ENCODE results near the gene MMP25. TPM values are rescaled to one million over a fixed set of nuclear protein-coding genes. Genes with fewer than 3 reads are reported as not detected.
A peak's percentile ranks its signal among the peaks of the same experiment; 100 is the strongest.

The MMP25 gene
- total RNA-seq, 1 experiment from 2014 or later, result 0.80 TPM

DNA sequence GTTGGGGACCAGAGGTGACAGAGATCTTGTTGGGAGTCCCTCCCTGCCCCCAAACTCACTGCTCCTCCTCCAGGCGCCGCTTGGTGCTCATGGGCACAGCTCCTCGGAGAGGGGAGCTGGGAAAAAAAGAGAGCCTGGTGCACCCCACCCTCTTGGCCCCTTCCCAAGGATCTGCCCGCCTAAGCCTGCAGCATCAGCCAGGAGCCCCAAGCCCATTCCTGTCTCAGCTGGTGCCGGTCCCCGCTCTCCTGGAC is 23.0 kb upstream of the MMP25 start:
- intact Hi-C loops (cut with micrococcal nuclease; ENCODE audit: unreplicated experiment), result no loop called here
- peaks cover 26% of the 10 kb centered on the region for H3K4me1 ChIP-seq (ENCODE audit: insufficient read depth, low read length, poor library complexity, severe bottlenecking)
- CTCF ChIA-PET, result interaction anchor here (1.1 to 2.9 kb wide), 2 partner anchors 8 to 19 kb away, joined by 3 to 9 read pairs; no protein-coding TSS in a partner anchor
- H3K27me3 ChIP-seq (replicated peaks; ENCODE audit: insufficient read depth, low read depth, low read length, poor library complexity), result no peaks in the 10 kb centered on the region
- no TSS peak for BruUV-seq (replicated peaks)
- no peaks in the 10 kb centered on the region for H3K9me3 ChIP-seq (ENCODE audit: low read depth, low read length, poor library complexity, severe bottlenecking)
- peak overlapping the region; percentile 97 for H3K27ac ChIP-seq (ENCODE audit: low read depth, low read length, poor library complexity, severe bottlenecking)
- POLR2A ChIA-PET (ENCODE audit: low non-redundant PET), result no interaction called here
- TF ChIP-seq EZH2 (IDR thresholded peaks at IDR 0.05; ENCODE audit: borderline replicate concordance, low read depth, low read length, poor library complexity, severe bottlenecking), result no peak
- TF ChIP-seq, protein P1, sequence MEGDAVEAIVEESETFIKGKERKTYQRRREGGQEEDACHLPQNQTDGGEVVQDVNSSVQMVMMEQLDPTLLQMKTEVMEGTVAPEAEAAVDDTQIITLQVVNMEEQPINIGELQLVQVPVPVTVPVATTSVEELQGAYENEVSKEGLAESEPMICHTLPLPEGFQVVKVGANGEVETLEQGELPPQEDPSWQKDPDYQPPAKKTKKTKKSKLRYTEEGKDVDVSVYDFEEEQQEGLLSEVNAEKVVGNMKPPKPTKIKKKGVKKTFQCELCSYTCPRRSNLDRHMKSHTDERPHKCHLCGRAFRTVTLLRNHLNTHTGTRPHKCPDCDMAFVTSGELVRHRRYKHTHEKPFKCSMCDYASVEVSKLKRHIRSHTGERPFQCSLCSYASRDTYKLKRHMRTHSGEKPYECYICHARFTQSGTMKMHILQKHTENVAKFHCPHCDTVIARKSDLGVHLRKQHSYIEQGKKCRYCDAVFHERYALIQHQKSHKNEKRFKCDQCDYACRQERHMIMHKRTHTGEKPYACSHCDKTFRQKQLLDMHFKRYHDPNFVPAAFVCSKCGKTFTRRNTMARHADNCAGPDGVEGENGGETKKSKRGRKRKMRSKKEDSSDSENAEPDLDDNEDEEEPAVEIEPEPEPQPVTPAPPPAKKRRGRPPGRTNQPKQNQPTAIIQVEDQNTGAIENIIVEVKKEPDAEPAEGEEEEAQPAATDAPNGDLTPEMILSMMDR (conservative IDR thresholded peaks at IDR 0.05; ENCODE audit: low read depth, low read length), result no peak
- peak overlapping the region; percentile 71 for H3K4me3 ChIP-seq (ENCODE audit: low read depth, low read length, poor library complexity, severe bottlenecking)
- DNase-seq (ENCODE audit: low spot score), result peak; percentile 81
- peaks cover 3% of the 10 kb centered on the region for H3K36me3 ChIP-seq (ENCODE audit: insufficient read depth, low read length, poor library complexity, severe bottlenecking)

DNA sequence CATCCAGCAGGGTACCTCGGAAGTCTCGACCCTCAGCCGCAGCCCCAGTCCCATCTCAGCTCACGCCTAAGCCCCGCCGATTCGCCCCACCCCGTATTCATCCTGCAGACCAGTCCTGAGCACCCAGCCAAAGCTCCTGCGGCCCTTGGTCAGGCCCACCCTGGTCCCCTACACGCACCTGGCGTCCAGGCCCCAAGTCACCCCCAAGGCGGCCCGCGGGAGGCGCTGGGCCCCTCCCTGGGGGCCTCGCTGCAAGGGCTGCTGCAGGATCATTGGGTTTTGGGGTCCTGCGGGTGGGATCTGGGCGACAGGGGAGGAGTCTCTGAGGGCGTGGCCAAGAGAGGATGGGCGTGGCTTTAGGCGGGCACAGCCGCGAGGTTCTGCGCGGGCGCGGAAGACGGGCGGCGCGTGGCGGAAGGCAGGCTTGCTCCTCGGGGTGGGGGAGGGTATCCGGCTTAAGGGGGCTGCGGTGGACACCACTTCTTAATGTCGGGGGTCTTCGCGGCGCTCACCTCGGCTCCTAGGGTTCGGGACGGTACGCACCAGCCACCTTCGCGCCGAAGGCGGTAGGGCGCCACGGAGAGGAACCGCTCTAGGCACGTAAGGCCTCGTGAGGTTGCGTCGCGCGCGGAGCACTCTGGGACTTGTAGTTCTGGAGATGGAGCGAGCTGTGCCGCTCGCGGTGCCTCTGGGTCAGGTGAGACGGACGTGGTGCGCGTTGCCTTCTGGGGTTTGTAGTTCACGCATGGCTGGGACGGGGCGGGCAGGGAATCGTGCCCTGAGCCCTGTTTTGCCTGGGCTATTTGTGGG is 22.5 kb upstream of the MMP25 start, which contains the start of the genes HCFC1R1 and THOC6:
Gene HCFC1R1, minus strand, starts transcription at position 274 of the 810 bp plus-strand sequence. Its CDS starts 1 bp downstream, at position 273.
Gene THOC6, plus strand, starts transcription at position 367 of the 810 bp plus-strand sequence. Its CDS starts 292 bp downstream, at position 659.
- Histone ChIP-seq H3K4me3 (ENCODE audit: low read depth, low read length, poor library complexity, severe bottlenecking) (peak within 1 kb of the TSS; percentile 71), H3K9me3 (ENCODE audit: low read depth, low read length, poor library complexity, severe bottlenecking) (no peaks in the 10 kb centered on the region), H3K27ac (ENCODE audit: low read depth, low read length, poor library complexity, severe bottlenecking) (peak within 1 kb of the TSS; percentile 97), H3K4me1 (ENCODE audit: insufficient read depth, low read length, poor library complexity, severe bottlenecking) (peaks cover 26% of the 10 kb centered on the region), H3K27me3 (replicated peaks; ENCODE audit: insufficient read depth, low read depth, low read length, poor library complexity) (peaks cover 2% of the 10 kb centered on the region), H3K36me3 (ENCODE audit: insufficient read depth, low read length, poor library complexity, severe bottlenecking) (peaks cover 3% of the 10 kb centered on the region)
- BruUV-seq (replicated peaks), result TSS peak; percentile 85
- ChIA-PET CTCF (interaction anchor here (0.5 to 2.9 kb wide), 3 partner anchors 8 to 35 kb away, joined by 3 to 9 read pairs (median 6); no protein-coding TSS in a partner anchor), POLR2A (ENCODE audit: low non-redundant PET) (no interaction called here)
- TF ChIP-seq, protein P1 (conservative IDR thresholded peaks at IDR 0.05; ENCODE audit: low read depth, low read length), result no peak
- TF ChIP-seq EZH2 (IDR thresholded peaks at IDR 0.05; ENCODE audit: borderline replicate concordance, low read depth, low read length, poor library complexity, severe bottlenecking), result no peak
- intact Hi-C loops (cut with micrococcal nuclease; ENCODE audit: unreplicated experiment), result no loop called here
- DNase-seq (ENCODE audit: low spot score), result peak; percentile 99

DNA sequence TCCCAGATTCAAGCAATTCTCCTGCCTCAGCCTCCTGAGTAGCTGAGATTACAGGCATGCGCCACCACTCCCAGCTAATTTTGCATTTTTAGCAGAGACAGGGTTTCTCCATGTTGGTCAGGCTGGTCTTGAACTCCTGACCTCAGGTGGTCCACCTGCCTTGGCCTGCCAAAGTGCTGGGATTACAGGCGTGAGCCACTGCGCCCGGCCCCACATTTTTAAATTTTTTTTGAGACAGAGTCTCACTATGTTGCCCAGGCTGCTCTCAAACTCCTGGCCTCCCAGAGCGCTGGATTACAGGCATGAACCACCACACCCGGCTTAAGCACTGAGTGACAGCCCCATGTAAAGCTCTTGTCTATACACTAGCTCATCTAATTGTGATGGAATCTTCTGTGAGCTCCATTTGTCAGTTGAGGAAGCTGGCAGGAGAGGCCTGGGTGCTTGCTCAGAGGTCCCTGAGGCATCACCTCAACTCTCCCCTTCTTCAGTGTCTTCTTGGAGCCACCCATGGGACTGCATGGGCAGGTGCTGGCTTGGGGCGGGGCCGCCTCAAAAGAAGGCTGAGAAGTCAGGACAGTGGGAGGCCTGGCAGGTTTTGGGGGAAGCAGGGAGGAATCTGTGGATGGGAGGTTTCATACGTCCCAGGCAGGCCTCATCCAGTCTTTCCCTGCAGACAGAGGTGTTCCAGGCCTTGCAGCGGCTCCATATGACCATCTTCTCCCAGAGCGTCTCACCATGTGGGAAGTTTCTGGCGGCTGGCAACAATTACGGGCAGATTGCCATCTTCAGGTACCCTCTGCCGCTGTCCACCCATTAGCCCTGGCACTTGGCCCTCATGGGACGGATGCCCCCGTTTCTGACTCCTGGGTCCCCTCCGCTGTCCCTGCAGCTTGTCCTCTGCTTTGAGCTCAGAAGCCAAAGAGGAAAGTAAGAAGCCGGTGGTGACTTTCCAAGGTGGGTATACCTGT is 21.0 kb upstream of the MMP25 start:
- no TSS peak for BruUV-seq (replicated peaks)
- CTCF ChIA-PET, result interaction anchor here (0.6 kb wide), 1 partner anchor 34 kb away, joined by 5 read pairs; no protein-coding TSS in a partner anchor
- TF ChIP-seq EZH2 (IDR thresholded peaks at IDR 0.05; ENCODE audit: borderline replicate concordance, low read depth, low read length, poor library complexity, severe bottlenecking), result no peak
- TF ChIP-seq, protein P1 (conservative IDR thresholded peaks at IDR 0.05; ENCODE audit: low read depth, low read length), result no peak

More for the DNA sequence above, 21.0 kb upstream of the MMP25 start:
- Histone ChIP-seq H3K27me3 (replicated peaks; ENCODE audit: insufficient read depth, low read depth, low read length, poor library complexity) (peaks cover 16% of the 10 kb centered on the region), H3K27ac (ENCODE audit: low read depth, low read length, poor library complexity, severe bottlenecking) (no peak overlapping the region), H3K9me3 (ENCODE audit: low read depth, low read length, poor library complexity, severe bottlenecking) (no peaks in the 10 kb centered on the region), H3K4me3 (ENCODE audit: low read depth, low read length, poor library complexity, severe bottlenecking) (no peak overlapping the region), H3K4me1 (ENCODE audit: insufficient read depth, low read length, poor library complexity, severe bottlenecking) (peaks cover 34% of the 10 kb centered on the region), H3K36me3 (ENCODE audit: insufficient read depth, low read length, poor library complexity, severe bottlenecking) (peaks cover 3% of the 10 kb centered on the region)
- POLR2A ChIA-PET (ENCODE audit: low non-redundant PET), result no interaction called here
- no peak for DNase-seq (ENCODE audit: low spot score)
- intact Hi-C loops (cut with micrococcal nuclease; ENCODE audit: unreplicated experiment), result no loop called here

All from A673 (cell line).